PC-3 (cell line): ENCODE data around the gene MAPK9.

Source experiments
- CTCF ChIP-seq: fragments of 300-600 bp; sonication (generic); conservative IDR thresholded peaks from 2 replicates; pipeline ENCODE4 v1.5.1; 2017; ENCODE audit warnings: antibody characterized with exemption, low read depth, mild to moderate bottlenecking, low read length
- EZH2 ChIP-seq: fragments of 300-600 bp; sonication (generic); IDR thresholded peaks from one replicate; pipeline ENCODE4 v1.6.1; 2017; ENCODE audit warnings: antibody characterized with exemption, mild to moderate bottlenecking, low read length; ENCODE audit not compliant: unreplicated experiment
- EZH2phosphoT487 ChIP-seq: fragments of 300-600 bp; sonication (generic); IDR thresholded peaks from 2 replicates; pipeline ENCODE4 v1.6.1; 2018; ENCODE audit warnings: mild to moderate bottlenecking, antibody characterized with exemption, low read length, borderline replicate concordance

GRCh38 chr5:180209137-180209581 lies 82.7 kb downstream of the MAPK9 start, which contains the start of gene RASGEF1C:
- TF ChIP-seq CTCF (no peak), EZH2 (no peak), EZH2phosphoT487 (no peak)
